Adrenal gland (tissue), 5 donors: ENCODE results near the gene ECT2L.

Experiments used
- CTCF ChIP-seq, 6 experiments: fragments of 450-650 bp in 4 of 6; fragments of 200-600 bp in 2 of 6; sonication (generic) in 1 of 6; IDR thresholded peaks; 1 replicate in 5 of 6; 2 replicates in 1 of 6; pipeline versions ENCODE4 v1.5.1 to v1.8.0; 2016 to 2021; ENCODE audit warnings: antibody characterized with exemption in 6 of 6, mild to moderate bottlenecking in 2 of 6, moderate library complexity in 1 of 6
- POLR2A ChIP-seq, 2 donors: fragments of 450-650 bp; IDR thresholded peaks; one replicate each; pipeline ENCODE4 v1.6.1; 2017; ENCODE audit warnings: antibody characterized with exemption in 2 of 2, mild to moderate bottlenecking in 2 of 2, moderate library complexity in 1 of 2
- donor health status: DM: no; HTN: no; CAD: no.

- TF ChIP-seq CTCF (IDR thresholded peaks at IDR 0.05): no peak
- TF ChIP-seq POLR2A (IDR thresholded peaks at IDR 0.05): no peak
Observed at GRCh38 chr6:138787138-138787537, 8.7 kb upstream of the ECT2L start.
